HEK293T (cell line): ENCODE measurements around the gene LRBA.

Experiments used
- CTCF ChIA-PET: fragments of 350-600 bp; formaldehyde crosslinking; extraction: SDS; loops from one replicate; lab custom pipeline; 2021; ENCODE audit warnings: antibody characterized with exemption, inconsistent platforms; lab: Yijun Ruan, JAX
- POLR2A ChIA-PET: fragments of 350-600 bp; formaldehyde crosslinking; extraction: SDS; loops from one replicate; lab custom pipeline; 2020; ENCODE audit warnings: antibody characterized with exemption, inconsistent platforms; lab: Yijun Ruan, JAX
- DNase-seq: peaks from one replicate; pipeline ENCODE4 v3.0.0; 2012; ENCODE audit warnings: mixed read lengths; ENCODE audit errors: extremely low spot score
- ARNT ChIP-seq: fragments of 450-650 bp; IDR thresholded peaks from 2 replicates; pipeline ENCODE4 v1.6.1; 2017; ENCODE audit warnings: mild to moderate bottlenecking
- BHLHE40 ChIP-seq: fragments of 450-650 bp; IDR thresholded peaks from 2 replicates; pipeline ENCODE4 v1.6.1; 2016; ENCODE audit warnings: mild to moderate bottlenecking, moderate library complexity, borderline replicate concordance
- CTBP1 ChIP-seq: fragments of 450-650 bp; IDR thresholded peaks from 2 replicates; pipeline ENCODE4 v1.6.1; 2016; ENCODE audit warnings: borderline replicate concordance
- ELF4 ChIP-seq: fragments of 450-650 bp; IDR thresholded peaks from 2 replicates; pipeline ENCODE4 v1.6.1; 2017; ENCODE audit warnings: antibody characterized with exemption
- FOXA1 ChIP-seq: fragments of 450-650 bp; IDR thresholded peaks from 2 replicates; pipeline ENCODE4 v1.6.1; 2016; ENCODE audit warnings: mild to moderate bottlenecking
- FOXK2 ChIP-seq: fragments of 450-650 bp; IDR thresholded peaks from 2 replicates; pipeline ENCODE4 v1.6.1; 2016; ENCODE audit warnings: mild to moderate bottlenecking
- FOXM1 ChIP-seq: fragments of 450-650 bp; IDR thresholded peaks from 2 replicates; pipeline ENCODE4 v1.6.1; 2017; ENCODE audit warnings: mild to moderate bottlenecking, borderline replicate concordance
- HDGF ChIP-seq: fragments of 450-650 bp; IDR thresholded peaks from 2 replicates; pipeline ENCODE4 v1.6.1; 2017; ENCODE audit warnings: antibody characterized with exemption, borderline replicate concordance
- L3MBTL2 ChIP-seq: fragments of 450-650 bp; conservative IDR thresholded peaks from 2 replicates; pipeline ENCODE4 v1.6.1; 2016; ENCODE audit warnings: mild to moderate bottlenecking
- LEF1 ChIP-seq: fragments of 450-650 bp; IDR thresholded peaks from 2 replicates; pipeline ENCODE4 v1.6.1; 2017; ENCODE audit warnings: mild to moderate bottlenecking, borderline replicate concordance
- NFRKB ChIP-seq: fragments of 450-650 bp; IDR thresholded peaks from 2 replicates; pipeline ENCODE4 v1.6.1; 2016; ENCODE audit warnings: mild to moderate bottlenecking, moderate library complexity
- PKNOX1 ChIP-seq: fragments of 450-650 bp; IDR thresholded peaks from 2 replicates; pipeline ENCODE4 v1.6.1; 2016
- SP1 ChIP-seq: fragments of 450-650 bp; IDR thresholded peaks from 2 replicates; pipeline ENCODE4 v1.6.1; 2017
- SUZ12 ChIP-seq: fragments of 450-650 bp; IDR thresholded peaks from 2 replicates; pipeline ENCODE4 v1.6.1; 2016; ENCODE audit warnings: mild to moderate bottlenecking
- TARDBP ChIP-seq: fragments of 450-650 bp; IDR thresholded peaks from 2 replicates; pipeline ENCODE4 v1.6.1; 2016
- ZNF384 ChIP-seq: fragments of 450-650 bp; IDR thresholded peaks from 2 replicates; pipeline ENCODE4 v1.6.1; 2016

The LRBA gene

GRCh38 chr4:150632639-150633038 lies 382.4 kb downstream of the LRBA start:
- no peak for DNase-seq
- ChIA-PET CTCF (no interaction called here), POLR2A (no interaction called here)
- TF ChIP-seq FOXK2 (no peak), PKNOX1 (no peak), ARNT (no peak), FOXM1 (no peak), SP1 (no peak), TARDBP (no peak), FOXA1 (no peak), CTBP1 (no peak), ELF4 (no peak)

- TF ChIP-seq CTBP1, result no peak
- no peak for TF ChIP-seq TARDBP
- TF ChIP-seq SUZ12, result no peak
- TF ChIP-seq L3MBTL2, result no peak
- no peak for TF ChIP-seq ZNF384
- no peak for TF ChIP-seq HDGF
- TF ChIP-seq PKNOX1, result no peak
- no peak for TF ChIP-seq ELF4
- TF ChIP-seq NFRKB, result no peak
- TF ChIP-seq SP1, result no peak
- TF ChIP-seq LEF1, result no peak
- TF ChIP-seq FOXA1, result no peak
- no peak for TF ChIP-seq FOXK2
- no peak for TF ChIP-seq FOXM1
- TF ChIP-seq ARNT, result no peak
- no peak for TF ChIP-seq BHLHE40
- POLR2A ChIA-PET, result no interaction called here
- DNase-seq, result no peak
- CTCF ChIA-PET, result no interaction called here
Measured at GRCh38 chr4:150628073-150628472, 387.0 kb downstream of the LRBA start.

GRCh38 chr4:150625033-150625432 lies 390.1 kb downstream of the LRBA start:
- no peak for DNase-seq
- no peak for TF ChIP-seq HDGF
- no peak for TF ChIP-seq LEF1
- no peak for TF ChIP-seq ELF4
- no peak for TF ChIP-seq SP1
- no peak for TF ChIP-seq ARNT
- TF ChIP-seq FOXK2, result no peak
- TF ChIP-seq FOXM1, result no peak
- no peak for TF ChIP-seq L3MBTL2
- TF ChIP-seq FOXA1, result no peak
- no peak for TF ChIP-seq PKNOX1
- TF ChIP-seq SUZ12, result no peak
- no peak for TF ChIP-seq ZNF384
- no peak for TF ChIP-seq NFRKB
- no peak for TF ChIP-seq BHLHE40
- ChIA-PET CTCF (no interaction called here), POLR2A (no interaction called here)

- CTCF ChIA-PET, result no interaction called here
- TF ChIP-seq ELF4 (no peak), CTBP1 (no peak), ZNF384 (no peak)
- DNase-seq, result no peak
- POLR2A ChIA-PET, result no interaction called here
Measured at GRCh38 chr4:150624055-150624454, 391.0 kb downstream of the LRBA start.

GRCh38 chr4:150619042-150619441 lies 396.0 kb downstream of the LRBA start:
- no peak for DNase-seq
- ChIA-PET POLR2A (no interaction called here), CTCF (no interaction called here)
- no peak for TF ChIP-seq PKNOX1
- TF ChIP-seq CTBP1, result no peak
- no peak for TF ChIP-seq SP1
- no peak for TF ChIP-seq ZNF384
- no peak for TF ChIP-seq TARDBP
- no peak for TF ChIP-seq FOXM1
- no peak for TF ChIP-seq NFRKB
- no peak for TF ChIP-seq FOXA1
- no peak for TF ChIP-seq LEF1
- TF ChIP-seq L3MBTL2, result no peak
- no peak for TF ChIP-seq SUZ12
- TF ChIP-seq ELF4, result no peak
- TF ChIP-seq HDGF, result no peak

- no peak for TF ChIP-seq CTBP1
- no peak for TF ChIP-seq ZNF384
- TF ChIP-seq TARDBP, result no peak
- no peak for TF ChIP-seq HDGF
- TF ChIP-seq ARNT, result no peak
- no peak for TF ChIP-seq PKNOX1
- no peak for TF ChIP-seq SP1
- no peak for TF ChIP-seq ELF4
- no peak for TF ChIP-seq BHLHE40
- TF ChIP-seq LEF1, result no peak
- no peak for TF ChIP-seq FOXK2
- no peak for TF ChIP-seq FOXA1
- no peak for TF ChIP-seq FOXM1
- TF ChIP-seq SUZ12, result no peak
- no peak for TF ChIP-seq NFRKB
- POLR2A ChIA-PET, result no interaction called here
- DNase-seq, result no peak
- CTCF ChIA-PET, result no interaction called here
Measured at GRCh38 chr4:150609131-150609530, 406.0 kb downstream of the LRBA start.
